Smooth muscle cell (in vitro differentiated cells): ENCODE data around the gene PPP2R1B. TPM values are rescaled to one million over a fixed set of nuclear protein-coding genes. Genes with fewer than 3 reads are reported as not detected.

ENCODE experiments used
- DNase-seq: peaks from one replicate; lab custom pipeline; 2025; ENCODE audit not compliant: unreplicated experiment; lab: John Stamatoyannopoulos, UW
- H2AFZ ChIP-seq: fragments of 200-600 bp; sonication (generic); 2 replicates; pipeline ENCODE4 v1.6.0; 2016; ENCODE audit warnings: antibody characterized with exemption, low read depth, mild to moderate bottlenecking
- H3F3A ChIP-seq: fragments of 200-600 bp; sonication (generic); 2 replicates; pipeline ENCODE4 v1.6.0; 2017; ENCODE audit warnings: antibody characterized with exemption, low read depth
- H3K27ac ChIP-seq: fragments of 200-600 bp; sonication (generic); 2 replicates; pipeline ENCODE4 v1.5.1; 2016; ENCODE audit warnings: low read depth, mild to moderate bottlenecking
- H3K27me3 ChIP-seq: fragments of 200-600 bp; sonication (generic); 2 replicates; pipeline ENCODE4 v1.6.1; 2016; ENCODE audit warnings: low read depth, mild to moderate bottlenecking
- H3K36me3 ChIP-seq: fragments of 200-600 bp; sonication (generic); 2 replicates; pipeline ENCODE4 v1.5.1; 2016; ENCODE audit warnings: low read depth
- H3K4me1 ChIP-seq: fragments of 200-600 bp; sonication (generic); 2 replicates; pipeline ENCODE4 v1.5.1; 2016; ENCODE audit warnings: low read depth
- H3K4me2 ChIP-seq: fragments of 200-600 bp; sonication (generic); 2 replicates; pipeline ENCODE4 v1.6.0; 2016; ENCODE audit warnings: mild to moderate bottlenecking
- H3K4me3 ChIP-seq: fragments of 200-600 bp; sonication (generic); 2 replicates; pipeline ENCODE4 v1.5.1; 2016; ENCODE audit warnings: mild to moderate bottlenecking
- H3K79me2 ChIP-seq: fragments of 200-600 bp; sonication (generic); 2 replicates; pipeline ENCODE4 v1.6.0; 2016; ENCODE audit warnings: low read depth, mild to moderate bottlenecking
- H3K9ac ChIP-seq: fragments of 200-600 bp; sonication (generic); 2 replicates; pipeline ENCODE4 v1.6.0; 2016; ENCODE audit warnings: low read depth
- H3K9me3 ChIP-seq: fragments of 200-600 bp; sonication (generic); replicated peaks from 2 replicates; pipeline ENCODE4 v1.5.1; 2016; ENCODE audit warnings: low read depth
- H4K20me1 ChIP-seq: fragments of 200-600 bp; sonication (generic); 2 replicates; pipeline ENCODE4 v1.6.0; 2016; ENCODE audit warnings: low read depth
- WGBS: methylation state at CpG from one replicate; pipeline ENCODE4 v1.1.7; 2016; ENCODE audit warnings: low lambda C conversion rate; 5-methylcytosine and 5-hydroxymethylcytosine counted together
- polyA plus RNA-seq: library from polyadenylated mRNA; unstranded; fragments of >200 nt; fragmentation: Nextera tagmentation; extraction: Ambion mirVana; gene quantifications from 2 replicates; pipeline ENCODE4 v1.2.1, GENCODE V29; 2016
- total RNA-seq: library from RNA; depleted of rRNA; stranded (reverse); fragments of >200 nt; gene quantifications from 2 replicates; pipeline ENCODE4 v1.2.3, GENCODE V29; 2014
- TF ChIP-seq, protein P1 (sequence below): fragments of 200-600 bp; sonication (generic); IDR thresholded peaks from 2 replicates; pipeline ENCODE4 v1.5.1; 2017; ENCODE audit warnings: borderline replicate concordance, mild to moderate bottlenecking, antibody characterized with exemption; ENCODE audit not compliant: insufficient read depth, poor library complexity, severe bottlenecking

PPP2R1B gene
- total and polyA plus RNA-seq, 2 experiments from 2014 or later: 13.1 to 29.5 TPM

DNA sequence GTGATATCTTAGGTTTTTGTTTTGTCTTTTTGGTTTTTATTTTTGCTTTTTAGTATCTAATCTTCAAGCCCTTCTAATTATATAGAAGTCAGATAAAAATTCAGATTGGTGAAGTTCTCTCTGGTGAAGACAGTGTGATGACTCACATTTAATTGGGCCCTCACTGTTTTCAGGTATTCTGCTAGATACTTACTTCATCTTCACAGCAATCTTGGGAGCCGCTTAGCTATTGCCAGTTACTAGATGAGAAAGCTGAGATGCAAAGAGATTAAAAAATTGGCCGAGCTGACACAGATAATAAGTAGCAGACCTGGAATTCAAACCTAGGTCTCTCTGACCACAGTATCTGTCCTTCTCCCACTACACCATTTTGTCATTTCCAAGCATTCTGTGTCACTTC, 75.0 kb downstream of the PPP2R1B start:
- no peak overlapping the region for H2AFZ ChIP-seq
- H3K9me3 ChIP-seq: no peaks in the 10 kb centered on the region
- H3K4me1 ChIP-seq: no peaks in the 10 kb centered on the region
- H3F3A ChIP-seq: no peaks in the 10 kb centered on the region
- no peaks in the 10 kb centered on the region for H3K36me3 ChIP-seq
- no peaks in the 10 kb centered on the region for H3K27me3 ChIP-seq
- no peak overlapping the region for H3K4me3 ChIP-seq
- H4K20me1 ChIP-seq: peaks cover 20% of the 10 kb centered on the region
- no peak overlapping the region for H3K4me2 ChIP-seq
- H3K9ac ChIP-seq: no peak overlapping the region
- TF ChIP-seq, protein P1, sequence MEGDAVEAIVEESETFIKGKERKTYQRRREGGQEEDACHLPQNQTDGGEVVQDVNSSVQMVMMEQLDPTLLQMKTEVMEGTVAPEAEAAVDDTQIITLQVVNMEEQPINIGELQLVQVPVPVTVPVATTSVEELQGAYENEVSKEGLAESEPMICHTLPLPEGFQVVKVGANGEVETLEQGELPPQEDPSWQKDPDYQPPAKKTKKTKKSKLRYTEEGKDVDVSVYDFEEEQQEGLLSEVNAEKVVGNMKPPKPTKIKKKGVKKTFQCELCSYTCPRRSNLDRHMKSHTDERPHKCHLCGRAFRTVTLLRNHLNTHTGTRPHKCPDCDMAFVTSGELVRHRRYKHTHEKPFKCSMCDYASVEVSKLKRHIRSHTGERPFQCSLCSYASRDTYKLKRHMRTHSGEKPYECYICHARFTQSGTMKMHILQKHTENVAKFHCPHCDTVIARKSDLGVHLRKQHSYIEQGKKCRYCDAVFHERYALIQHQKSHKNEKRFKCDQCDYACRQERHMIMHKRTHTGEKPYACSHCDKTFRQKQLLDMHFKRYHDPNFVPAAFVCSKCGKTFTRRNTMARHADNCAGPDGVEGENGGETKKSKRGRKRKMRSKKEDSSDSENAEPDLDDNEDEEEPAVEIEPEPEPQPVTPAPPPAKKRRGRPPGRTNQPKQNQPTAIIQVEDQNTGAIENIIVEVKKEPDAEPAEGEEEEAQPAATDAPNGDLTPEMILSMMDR: no peak
- no peak overlapping the region for H3K27ac ChIP-seq
- WGBS: 68% methylated on average over 2 of the region's 2 CpGs
- H3K79me2 ChIP-seq: peaks cover 7% of the 10 kb centered on the region
- DNase-seq: no peak

DNA sequence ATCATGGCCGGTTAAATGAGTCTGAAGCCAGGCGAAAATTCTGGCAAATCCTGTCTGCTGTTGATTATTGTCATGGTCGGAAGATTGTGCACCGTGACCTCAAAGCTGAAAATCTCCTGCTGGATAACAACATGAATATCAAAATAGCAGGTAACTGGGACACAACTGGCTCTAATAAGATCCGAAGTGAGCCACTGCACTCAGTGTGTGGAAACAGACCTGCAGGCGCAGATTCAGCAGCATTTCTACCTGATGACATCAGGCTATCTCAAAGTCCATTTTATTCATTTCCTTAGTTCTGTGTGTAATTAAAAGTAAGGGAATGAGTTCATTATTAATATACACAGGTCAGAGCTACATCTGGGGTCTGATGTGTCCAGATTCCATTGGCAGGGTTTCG, 78.2 kb downstream of the PPP2R1B start:
- no peak overlapping the region for H3K9ac ChIP-seq
- WGBS: 91% methylated on average over 7 of the region's 7 CpGs
- TF ChIP-seq, protein P1: no peak
- no peak overlapping the region for H3K27ac ChIP-seq
- H3F3A ChIP-seq: no peaks in the 10 kb centered on the region
- no peak overlapping the region for H2AFZ ChIP-seq
- H3K9me3 ChIP-seq: no peaks in the 10 kb centered on the region
- no peak overlapping the region for H3K4me3 ChIP-seq
- no peak for DNase-seq
- H3K4me2 ChIP-seq: no peak overlapping the region
- no peaks in the 10 kb centered on the region for H3K4me1 ChIP-seq
- peaks cover 7% of the 10 kb centered on the region for H4K20me1 ChIP-seq
- peaks cover under 1% of the 10 kb centered on the region for H3K79me2 ChIP-seq
- no peaks in the 10 kb centered on the region for H3K27me3 ChIP-seq
- no peaks in the 10 kb centered on the region for H3K36me3 ChIP-seq

DNA sequence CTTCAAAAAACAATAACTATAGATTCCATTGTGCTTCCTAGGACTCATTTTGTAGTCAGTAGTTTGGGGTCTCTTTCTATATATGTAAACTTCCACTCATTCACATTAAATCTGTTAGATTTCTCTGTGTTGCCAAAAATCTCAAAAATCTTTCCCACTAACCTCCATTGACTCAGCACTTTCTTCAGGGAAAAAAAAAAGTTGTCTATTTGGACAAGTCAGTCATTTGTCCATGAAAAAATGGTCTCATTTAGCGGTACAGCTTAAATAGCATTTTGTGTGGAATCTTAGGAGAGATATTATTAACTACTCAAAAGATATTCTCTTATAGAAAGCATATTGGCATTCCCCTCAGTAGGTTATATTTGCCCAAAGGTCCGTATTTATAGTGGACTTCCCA, 81.9 kb downstream of the PPP2R1B start:
- Histone ChIP-seq H3F3A (no peaks in the 10 kb centered on the region), H3K4me3 (no peak overlapping the region), H3K36me3 (no peaks in the 10 kb centered on the region), H3K9ac (no peak overlapping the region), H2AFZ (no peak overlapping the region), H3K9me3 (no peaks in the 10 kb centered on the region), H3K4me2 (no peak overlapping the region), H3K79me2 (peaks cover 10% of the 10 kb centered on the region), H3K4me1 (no peaks in the 10 kb centered on the region), H4K20me1 (peaks cover 6% of the 10 kb centered on the region), H3K27me3 (no peaks in the 10 kb centered on the region), H3K27ac (no peak overlapping the region)
- 95% methylated on average over 2 of the region's 2 CpGs for WGBS
- TF ChIP-seq, protein P1: no peak
- no peak for DNase-seq

DNA sequence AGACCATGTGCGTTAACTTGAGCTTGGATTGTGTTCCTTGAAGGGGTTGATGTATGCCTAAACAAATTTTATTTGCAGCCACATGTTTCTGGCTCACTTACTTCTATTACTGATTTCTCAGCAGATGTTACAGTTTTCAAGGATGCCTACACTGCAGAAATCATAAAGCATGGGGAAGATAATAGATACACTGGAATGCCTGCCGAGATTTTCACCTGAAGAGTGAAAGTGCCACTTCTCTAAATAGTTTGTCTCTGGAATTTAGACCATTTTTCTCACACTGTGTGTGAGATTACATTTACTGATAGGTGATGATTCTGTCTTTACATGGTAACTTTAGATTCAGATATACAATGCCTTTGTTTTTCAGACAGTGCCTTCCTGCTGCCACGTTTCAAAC, 82.4 kb downstream of the PPP2R1B start:
- TF ChIP-seq, protein P1: no peak

More for the DNA sequence above, 82.4 kb downstream of the PPP2R1B start:
- Histone ChIP-seq H4K20me1 (peaks cover 6% of the 10 kb centered on the region), H3K9me3 (no peaks in the 10 kb centered on the region), H3K27me3 (no peaks in the 10 kb centered on the region), H3K4me1 (no peaks in the 10 kb centered on the region), H3K36me3 (no peaks in the 10 kb centered on the region), H3K79me2 (peaks cover 10% of the 10 kb centered on the region), H3F3A (no peaks in the 10 kb centered on the region), H3K27ac (no peak overlapping the region), H3K4me3 (no peak overlapping the region), H3K4me2 (no peak overlapping the region), H2AFZ (no peak overlapping the region), H3K9ac (no peak overlapping the region)
- no peak for DNase-seq
- WGBS: 94% methylated on average over 3 of the region's 3 CpGs
